Skeletal muscle tissue (tissue), 4 donors: ENCODE measurements around the gene CEP250. TPM values are rescaled to one million over a fixed set of nuclear protein-coding genes. Genes with fewer than 3 reads are reported as not detected.
A peak's percentile ranks its signal among the peaks of the same experiment; 100 is the strongest.
"Not testable (repeated sequence)": the region's sequence is repeated elsewhere in the genome, so short reads cannot be mapped to it uniquely, and the experiment has no call there.

Source experiments
- H3K27ac ChIP-seq: one replicate; pipeline ENCODE4 v1.7.0; 2013; ENCODE audit warnings: mild to moderate bottlenecking, low read depth, low read length, inconsistent platforms
- H3K27me3 ChIP-seq, 3 donors: one replicate each; pipeline ENCODE4 v1.7.0; 2013; ENCODE audit warnings: low read length in 3 of 3; ENCODE audit not compliant: control insufficient read depth in 3 of 3, insufficient read depth in 3 of 3
- H3K36me3 ChIP-seq, 3 donors: one replicate each; pipeline ENCODE4 v1.7.0; 2013; ENCODE audit warnings: low read length in 3 of 3; ENCODE audit not compliant: control insufficient read depth in 3 of 3, insufficient read depth in 3 of 3
- H3K4me1 ChIP-seq, 3 donors: one replicate each; pipeline ENCODE4 v1.7.0; 2013; ENCODE audit warnings: low read length in 3 of 3, mild to moderate bottlenecking in 3 of 3; ENCODE audit not compliant: control insufficient read depth in 3 of 3, insufficient read depth in 3 of 3
- H3K4me3 ChIP-seq, 3 donors: one replicate each; pipeline ENCODE4 v1.7.0; 2013; ENCODE audit warnings: low read length in 3 of 3
- H3K9ac ChIP-seq, 3 donors: one replicate each; pipeline ENCODE4 v1.7.0; 2013; ENCODE audit warnings: low read length in 3 of 3, mild to moderate bottlenecking in 3 of 3, moderate library complexity in 2 of 3, low read depth in 1 of 3
- H3K9me3 ChIP-seq, 3 donors: one replicate each; pipeline ENCODE4 v1.7.0; 2013; ENCODE audit warnings: low read length in 3 of 3; ENCODE audit not compliant: control insufficient read depth in 3 of 3
- total RNA-seq: library from RNA; depleted of rRNA; stranded (reverse); fragments of >200 nt; gene quantifications from one replicate; pipeline ENCODE4 v1.2.3, GENCODE V29; 2014
- donor health status: Osteomylitis.

Gene CEP250
- total RNA-seq, 1 donor from 2014 or later, result 14.6 TPM

GRCh38 chr20:35515341-35515740, 59.9 kb downstream of the CEP250 start:
- peaks cover 21 to 29% (median 21%) of the 10 kb centered on the region in 3 donors for H3K36me3 ChIP-seq
- no peak overlapping the region for H3K9ac ChIP-seq
- no peak overlapping the region for H3K4me3 ChIP-seq
- H3K27me3 ChIP-seq, result no peaks in the 10 kb centered on the region
- H3K9me3 ChIP-seq, result no peaks in the 10 kb centered on the region
- no peak overlapping the region for H3K27ac ChIP-seq
- peaks cover 0 to 8% (median 7%) of the 10 kb centered on the region in 3 donors for H3K4me1 ChIP-seq

GRCh38 chr20:35515949-35516645, 60.7 kb downstream of the CEP250 start:
- Histone ChIP-seq H3K27me3 (no peaks in the 10 kb centered on the region), H3K9ac (peak overlapping the region in 1 of 3 donors; percentile 25), H3K9me3 (no peaks in the 10 kb centered on the region), H3K27ac (no peak overlapping the region), H3K36me3 (peaks cover 18 to 22% (median 18%) of the 10 kb centered on the region in 3 donors), H3K4me1 (peaks cover 0 to 8% (median 7%) of the 10 kb centered on the region in 3 donors), H3K4me3 (no peak overlapping the region)

- Histone ChIP-seq H3K9ac (no peak overlapping the region), H3K4me3 (no peak overlapping the region), H3K27me3 (no peaks in the 10 kb centered on the region), H3K36me3 (peaks cover 7 to 16% (median 12%) of the 10 kb centered on the region in 3 donors), H3K27ac (no peak overlapping the region), H3K4me1 (peaks cover 0 to 8% (median 7%) of the 10 kb centered on the region in 3 donors), H3K9me3 (no peaks in the 10 kb centered on the region)
Observed at GRCh38 chr20:35517125-35517524, 61.7 kb downstream of the CEP250 start.

- H3K9ac ChIP-seq, H3K4me1 ChIP-seq, H3K36me3 ChIP-seq, H3K27me3 ChIP-seq, H3K27ac ChIP-seq, H3K4me3 ChIP-seq, H3K9me3 ChIP-seq: not testable (repeated sequence)
Observed at GRCh38 chr20:35517767-35518166, 62.4 kb downstream of the CEP250 start.

GRCh38 chr20:35518955-35519354, 63.6 kb downstream of the CEP250 start:
- Histone ChIP-seq H3K4me1 (peaks cover 0 to 8% (median 7%) of the 10 kb centered on the region in 3 donors), H3K9ac (no peak overlapping the region), H3K36me3 (peaks cover 4 to 6% (median 5%) of the 10 kb centered on the region in 3 donors), H3K9me3 (no peaks in the 10 kb centered on the region), H3K27ac (no peak overlapping the region), H3K4me3 (no peak overlapping the region), H3K27me3 (no peaks in the 10 kb centered on the region)

GRCh38 chr20:35523298-35523888, 68.0 kb downstream of the CEP250 start:
- Histone ChIP-seq H3K36me3 (no peaks in the 10 kb centered on the region), H3K27me3 (no peaks in the 10 kb centered on the region), H3K4me3 (no peak overlapping the region), H3K9me3 (no peaks in the 10 kb centered on the region), H3K4me1 (no peaks in the 10 kb centered on the region), H3K27ac (no peak overlapping the region), H3K9ac (no peak overlapping the region)

- Histone ChIP-seq H3K9ac (no peak overlapping the region), H3K27me3 (no peaks in the 10 kb centered on the region), H3K27ac (no peak overlapping the region), H3K9me3 (no peaks in the 10 kb centered on the region), H3K36me3 (no peaks in the 10 kb centered on the region), H3K4me3 (no peak overlapping the region), H3K4me1 (no peaks in the 10 kb centered on the region)
Observed at GRCh38 chr20:35525639-35526038, 70.2 kb downstream of the CEP250 start.

- H3K9me3 ChIP-seq, result no peaks in the 10 kb centered on the region
- H3K36me3 ChIP-seq, result no peaks in the 10 kb centered on the region
- H3K4me3 ChIP-seq, result no peak overlapping the region
- no peaks in the 10 kb centered on the region for H3K27me3 ChIP-seq
- no peak overlapping the region for H3K9ac ChIP-seq
- H3K4me1 ChIP-seq, result no peaks in the 10 kb centered on the region
- no peak overlapping the region for H3K27ac ChIP-seq
Observed at GRCh38 chr20:35527122-35527769, 71.8 kb downstream of the CEP250 start.

- H3K9me3 ChIP-seq, result no peaks in the 10 kb centered on the region
- no peak within 1 kb of the TSS for H3K27ac ChIP-seq
- H3K27me3 ChIP-seq, result no peaks in the 10 kb centered on the region
- H3K4me1 ChIP-seq, result no peaks in the 10 kb centered on the region
- H3K36me3 ChIP-seq, result no peaks in the 10 kb centered on the region
- H3K4me3 ChIP-seq, result no peak within 1 kb of the TSS
- H3K9ac ChIP-seq, result no peak within 1 kb of the TSS
Observed at GRCh38 chr20:35529552-35529951, 74.2 kb downstream of the CEP250 start, which contains the start of gene C20orf173. Gene C20orf173 (minus strand): TSS chr20:35529652. CDS start chr20:35529373, 279 bp downstream.

- Histone ChIP-seq H3K4me1 (peaks cover 11 to 18% (median 12%) of the 10 kb centered on the region in 3 donors), H3K9me3 (no peaks in the 10 kb centered on the region), H3K27me3 (no peaks in the 10 kb centered on the region), H3K27ac (no peak overlapping the region), H3K9ac (no peak overlapping the region), H3K36me3 (peaks cover 2 to 6% (median 4%) of the 10 kb centered on the region in 3 donors), H3K4me3 (no peak overlapping the region)
Observed at GRCh38 chr20:35539756-35540212, 84.4 kb downstream of the CEP250 start.
